CD8-positive, alpha-beta memory T cell (primary cell): ENCODE results near the gene TTC28. TPM values are rescaled to one million over a fixed set of nuclear protein-coding genes. Genes with fewer than 3 reads are reported as not detected.

Source experiments
- CTCF ChIA-PET: fragments of 350-600 bp; sonication (Branson Sonifier 250); formaldehyde crosslinking; loops from one replicate; lab custom pipeline; 2021; ENCODE audit warnings: antibody characterized with exemption; lab: Charles Lee
- POLR2A ChIA-PET: fragments of 350-600 bp; sonication (Branson Sonifier 250); formaldehyde crosslinking; loops from one replicate; lab custom pipeline; 2021; ENCODE audit warnings: antibody characterized with exemption; lab: Charles Lee
- DNase-seq, 5 donors: peaks; one replicate each; pipeline versions ENCODE4 v3.0.0 to v3.0.0-alpha.2; 2020 to 2022; ENCODE audit warnings: mixed read lengths in 1 of 5
- H3K27ac ChIP-seq: one replicate; pipeline ENCODE4 v1.7.0; 2013; ENCODE audit warnings: low read depth, mild to moderate bottlenecking, low read length, moderate library complexity
- H3K27me3 ChIP-seq: 2 replicates; pipeline ENCODE4 v1.7.0; 2013; ENCODE audit warnings: low read length, mild to moderate bottlenecking; ENCODE audit not compliant: insufficient read depth, poor library complexity, severe bottlenecking
- H3K36me3 ChIP-seq: 2 replicates; pipeline ENCODE4 v1.7.0; 2013; ENCODE audit warnings: mild to moderate bottlenecking, low read length, moderate library complexity; ENCODE audit not compliant: insufficient read depth
- H3K4me1 ChIP-seq: 2 replicates; pipeline ENCODE4 v1.7.0; 2013; ENCODE audit warnings: mild to moderate bottlenecking, low read length, moderate library complexity; ENCODE audit not compliant: insufficient read depth
- H3K4me3 ChIP-seq: 2 replicates; pipeline ENCODE4 v1.7.0; 2013; ENCODE audit warnings: mild to moderate bottlenecking, low read length
- H3K9me3 ChIP-seq: 2 replicates; pipeline ENCODE4 v1.7.0; 2013; ENCODE audit warnings: mild to moderate bottlenecking, low read length
- H3K27ac Mint-ChIP-seq, 8 donors: one replicate each; pipeline ENCODE4 v1.8.0; 2020 to 2021; ENCODE audit warnings: mixed read lengths in 8 of 8, mild to moderate bottlenecking in 6 of 8, inconsistent platforms in 3 of 8, moderate library complexity in 3 of 8
- H3K27me3 Mint-ChIP-seq, 2 donors: one replicate each; pipeline ENCODE4 v1.8.0; 2020 to 2021; ENCODE audit warnings: mixed read lengths in 2 of 2, mild to moderate bottlenecking in 1 of 2, moderate library complexity in 1 of 2
- H3K36me3 Mint-ChIP-seq, 3 donors: one replicate each; pipeline ENCODE4 v1.8.0; 2020 to 2021; ENCODE audit warnings: mixed read lengths in 3 of 3, inconsistent platforms in 1 of 3, mild to moderate bottlenecking in 1 of 3
- H3K4me1 Mint-ChIP-seq, 3 donors: one replicate each; pipeline ENCODE4 v1.8.0; 2020 to 2021; ENCODE audit warnings: mixed read lengths in 3 of 3, inconsistent platforms in 1 of 3, mild to moderate bottlenecking in 1 of 3
- H3K4me3 Mint-ChIP-seq, 7 donors: one replicate each; pipeline ENCODE4 v1.8.0; 2020 to 2021; ENCODE audit warnings: mixed read lengths in 7 of 7, mild to moderate bottlenecking in 6 of 7, moderate library complexity in 4 of 7, inconsistent platforms in 2 of 7
- H3K9me3 Mint-ChIP-seq, 5 donors: one replicate each; pipeline ENCODE4 v1.8.0; 2020 to 2022; ENCODE audit warnings: mixed read lengths in 5 of 5, mild to moderate bottlenecking in 3 of 5, moderate library complexity in 2 of 5, inconsistent platforms in 1 of 5
- polyA plus RNA-seq: library from polyadenylated mRNA; unstranded; fragments of 300-500 nt; fragmentation: Illumina TruSeq; gene quantifications from one replicate; pipeline ENCODE4 v1.2.3, GENCODE V29; 2021
- total RNA-seq, 2 experiments: library from RNA; stranded (reverse); gene quantifications; one replicate each; pipeline ENCODE4 v1.2.3, GENCODE V29; 2021

TTC28 gene
- total and polyA plus RNA-seq, 3 experiments from 2014 or later = 0.24 to 0.60 (median 0.51) TPM

GRCh38 chr22:28449041-28449440 is 230.6 kb downstream of the TTC28 start:
- Mint-ChIP-seq H3K4me3 (no peak overlapping the region), H3K27me3 (peaks cover 7 to 42% of the 10 kb centered on the region in 2 donors), H3K36me3 (no peaks in the 10 kb centered on the region), H3K4me1 (no peaks in the 10 kb centered on the region), H3K9me3 (no peaks in the 10 kb centered on the region), H3K27ac (no peak overlapping the region)
- no peak overlapping the region for H3K27ac ChIP-seq
- H3K9me3 ChIP-seq = no peaks in the 10 kb centered on the region
- no peaks in the 10 kb centered on the region for H3K27me3 ChIP-seq
- DNase-seq = no peak
- ChIA-PET CTCF (interaction anchor here (0.6 kb wide), 1 partner anchor 335 kb away, joined by 3 read pairs; no protein-coding TSS in a partner anchor), POLR2A (no interaction called here)
- no peak overlapping the region for H3K4me3 ChIP-seq
- no peaks in the 10 kb centered on the region for H3K36me3 ChIP-seq
- H3K4me1 ChIP-seq = no peaks in the 10 kb centered on the region

GRCh38 chr22:28448625-28449024 is 231.0 kb downstream of the TTC28 start:
- no peak overlapping the region for H3K4me3 Mint-ChIP-seq
- H3K27ac ChIP-seq = no peak overlapping the region

GRCh38 chr22:28444659-28445058 is 235.0 kb downstream of the TTC28 start:
- no peak overlapping the region for H3K4me3 Mint-ChIP-seq
- Histone ChIP-seq H3K27me3 (no peaks in the 10 kb centered on the region), H3K4me1 (peaks cover 5% of the 10 kb centered on the region), H3K4me3 (no peak overlapping the region), H3K27ac (no peak overlapping the region), H3K9me3 (no peaks in the 10 kb centered on the region), H3K36me3 (no peaks in the 10 kb centered on the region)
- no peaks in the 10 kb centered on the region for H3K36me3 Mint-ChIP-seq
- no peaks in the 10 kb centered on the region for H3K9me3 Mint-ChIP-seq
- no peak for DNase-seq
- ChIA-PET CTCF (interaction anchor here (0.5 kb wide), 1 partner anchor 128 kb away, joined by 3 read pairs; no protein-coding TSS in a partner anchor), POLR2A (no interaction called here)
- peaks cover 31 to 56% of the 10 kb centered on the region in 2 donors for H3K27me3 Mint-ChIP-seq
- H3K4me1 Mint-ChIP-seq = peaks cover 7 to 17% (median 12%) of the 10 kb centered on the region in 3 donors
- H3K27ac Mint-ChIP-seq = no peak overlapping the region

More at GRCh38 chr22:28448625-28449024, 231.0 kb downstream of the TTC28 start:
- peaks cover 0 to under 1% (median 0%) of the 10 kb centered on the region in 3 donors for H3K4me1 Mint-ChIP-seq
- H3K4me3 ChIP-seq = no peak overlapping the region
- H3K27me3 ChIP-seq = no peaks in the 10 kb centered on the region
- H3K4me1 ChIP-seq = no peaks in the 10 kb centered on the region
- no peak for DNase-seq
- H3K36me3 ChIP-seq = no peaks in the 10 kb centered on the region
- peaks cover 8 to 38% of the 10 kb centered on the region in 2 donors for H3K27me3 Mint-ChIP-seq
- H3K9me3 Mint-ChIP-seq = no peaks in the 10 kb centered on the region
- no peaks in the 10 kb centered on the region for H3K36me3 Mint-ChIP-seq
- ChIA-PET POLR2A (no interaction called here), CTCF (interaction anchor here (0.6 kb wide), 1 partner anchor 335 kb away, joined by 3 read pairs; no protein-coding TSS in a partner anchor)
- H3K9me3 ChIP-seq = no peaks in the 10 kb centered on the region
- no peak overlapping the region for H3K27ac Mint-ChIP-seq

DNA sequence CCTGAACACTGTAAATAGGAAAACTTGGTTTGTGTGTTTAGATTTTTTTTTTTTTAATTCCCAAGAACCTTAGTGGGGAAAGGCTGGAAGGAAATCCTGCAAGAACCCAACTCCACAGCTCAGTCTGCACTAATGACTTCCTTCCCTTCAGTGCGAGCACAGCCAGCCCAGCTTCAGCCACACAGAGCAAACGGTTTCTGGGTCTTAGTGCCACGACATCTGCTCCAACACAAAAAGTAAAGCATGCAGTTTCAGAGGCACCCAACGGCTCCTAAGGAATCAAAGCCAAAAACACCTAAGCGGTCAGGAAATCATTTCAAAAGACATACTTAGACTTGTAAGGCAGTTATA is 236.1 kb downstream of the TTC28 start:
- no peaks in the 10 kb centered on the region for H3K9me3 ChIP-seq
- H3K36me3 ChIP-seq = no peaks in the 10 kb centered on the region
- peak overlapping the region; percentile 70 for H3K4me3 ChIP-seq
- no peak overlapping the region for H3K27ac ChIP-seq
- ChIA-PET CTCF (no interaction called here), POLR2A (no interaction called here)
- H3K4me1 Mint-ChIP-seq = peaks cover 7 to 17% (median 12%) of the 10 kb centered on the region in 3 donors
- H3K4me1 ChIP-seq = peaks cover 5% of the 10 kb centered on the region
- peaks cover 31 to 64% of the 10 kb centered on the region in 2 donors for H3K27me3 Mint-ChIP-seq
- H3K4me3 Mint-ChIP-seq = peak overlapping the region; percentile 52 to 84 (median 75)
- no peaks in the 10 kb centered on the region for H3K27me3 ChIP-seq
- peak overlapping the region in 1 of 8 donors; percentile 61 for H3K27ac Mint-ChIP-seq
- no peaks in the 10 kb centered on the region for H3K36me3 Mint-ChIP-seq
- H3K9me3 Mint-ChIP-seq = no peaks in the 10 kb centered on the region
- DNase-seq = peak in 2 of 5 donors; percentile 34 to 43

GRCh38 chr22:28442711-28443525 is 236.7 kb downstream of the TTC28 start:
- H3K27ac Mint-ChIP-seq = peak overlapping the region in 1 of 8 donors; percentile 61
- POLR2A ChIA-PET = no interaction called here
- no peaks in the 10 kb centered on the region for H3K9me3 Mint-ChIP-seq
- H3K4me1 Mint-ChIP-seq = peaks cover 7 to 17% (median 12%) of the 10 kb centered on the region in 3 donors
- Histone ChIP-seq H3K27ac (no peak overlapping the region), H3K9me3 (no peaks in the 10 kb centered on the region), H3K4me3 (peak overlapping the region; percentile 70), H3K27me3 (no peaks in the 10 kb centered on the region), H3K4me1 (peaks cover 5% of the 10 kb centered on the region), H3K36me3 (no peaks in the 10 kb centered on the region)
- H3K27me3 Mint-ChIP-seq = peaks cover 31 to 63% of the 10 kb centered on the region in 2 donors
- peak overlapping the region; percentile 52 to 84 (median 75) for H3K4me3 Mint-ChIP-seq
- DNase-seq = peak in 1 of 5 donors; percentile 36
- no peaks in the 10 kb centered on the region for H3K36me3 Mint-ChIP-seq
- CTCF ChIA-PET = no interaction called here

DNA sequence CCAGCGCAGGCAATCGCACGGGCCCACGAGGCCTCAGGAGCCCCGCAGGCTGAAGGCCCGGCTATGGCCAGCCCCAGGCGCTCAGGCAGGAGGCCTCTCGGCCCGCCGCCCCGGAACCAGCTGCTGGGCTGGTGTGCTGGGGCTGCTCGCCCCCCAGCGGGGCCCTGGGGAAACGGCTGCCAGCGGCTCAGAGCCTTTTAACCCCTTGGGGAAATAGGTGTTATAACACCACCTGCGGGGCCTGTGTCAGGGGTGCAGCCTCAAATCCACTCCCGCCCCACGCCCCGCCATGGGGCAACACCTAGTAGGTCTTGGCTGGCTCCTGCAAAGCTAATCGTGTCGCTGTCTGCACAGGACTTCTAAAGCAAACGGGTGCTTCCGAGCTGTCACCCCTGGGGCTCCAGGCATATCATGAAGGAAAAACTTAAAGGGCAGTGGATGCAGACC is 237.4 kb downstream of the TTC28 start:
- no peaks in the 10 kb centered on the region for H3K9me3 Mint-ChIP-seq
- Histone ChIP-seq H3K9me3 (no peaks in the 10 kb centered on the region), H3K36me3 (no peaks in the 10 kb centered on the region), H3K4me1 (peaks cover 5% of the 10 kb centered on the region), H3K27me3 (no peaks in the 10 kb centered on the region), H3K4me3 (peak overlapping the region; percentile 70), H3K27ac (no peak overlapping the region)
- H3K27me3 Mint-ChIP-seq = peaks cover 35 to 62% of the 10 kb centered on the region in 2 donors
- ChIA-PET POLR2A (no interaction called here), CTCF (no interaction called here)
- peak in 3 of 5 donors; percentile 27 to 67 (median 53) for DNase-seq
- no peaks in the 10 kb centered on the region for H3K36me3 Mint-ChIP-seq
- peak overlapping the region in 6 of 7 donors; percentile 54 to 84 (median 70) for H3K4me3 Mint-ChIP-seq
- peaks cover 7 to 17% (median 12%) of the 10 kb centered on the region in 3 donors for H3K4me1 Mint-ChIP-seq
- peak overlapping the region in 1 of 8 donors; percentile 62 for H3K27ac Mint-ChIP-seq

- Mint-ChIP-seq H3K4me1 (peaks cover 7 to 17% (median 12%) of the 10 kb centered on the region in 3 donors), H3K36me3 (no peaks in the 10 kb centered on the region), H3K27me3 (peaks cover 35 to 62% of the 10 kb centered on the region in 2 donors), H3K27ac (peak overlapping the region in 1 of 8 donors; percentile 5), H3K9me3 (no peaks in the 10 kb centered on the region), H3K4me3 (peak overlapping the region in 6 of 7 donors; percentile 32 to 54 (median 47))
- Histone ChIP-seq H3K27me3 (no peaks in the 10 kb centered on the region), H3K9me3 (no peaks in the 10 kb centered on the region), H3K27ac (no peak overlapping the region), H3K4me1 (peaks cover 5% of the 10 kb centered on the region), H3K4me3 (peak overlapping the region; percentile 70), H3K36me3 (no peaks in the 10 kb centered on the region)
- ChIA-PET POLR2A (no interaction called here), CTCF (no interaction called here)
- DNase-seq = no peak
These were observed 237.8 kb downstream of the TTC28 start for GRCh38 chr22:28441720-28442263.
